CD14-positive monocyte (primary cell): Measurements from ENCODE around the gene NDST4. TPM values are rescaled to one million over a fixed set of nuclear protein-coding genes. Genes with fewer than 3 reads are reported as not detected.

ENCODE experiments used
- DNase-seq, 3 donors: peaks; one replicate each; pipeline ENCODE4 v3.0.0-alpha.2; 2011 to 2022
- H2AFZ ChIP-seq: 2 replicates; pipeline ENCODE4 v1.6.0; 2012; ENCODE audit warnings: mild to moderate bottlenecking, low read depth, low read length, inconsistent platforms; ENCODE audit not compliant: insufficient read depth, poor library complexity, severe bottlenecking
- H3K27ac ChIP-seq, 2 donors: 1 replicate in 1 of 2; 2 replicates in 1 of 2; pipeline ENCODE4 v1.5.1; 2012 to 2013; ENCODE audit warnings: low read length in 2 of 2, control low read depth in 1 of 2, inconsistent platforms in 1 of 2, low read depth in 1 of 2, mild to moderate bottlenecking in 1 of 2
- H3K27me3 ChIP-seq, 2 donors: one replicate each; pipeline versions ENCODE4 v1.6.0 to v1.6.1; 2011 to 2013; ENCODE audit warnings: low read length in 2 of 2; ENCODE audit not compliant: control insufficient read depth in 2 of 2, insufficient read depth in 2 of 2
- H3K36me3 ChIP-seq, 2 donors: replicated peaks in 1 of 2; 1 replicate in 1 of 2; 2 replicates in 1 of 2; pipeline versions ENCODE4 v1.5.1 to v1.6.1; 2012 to 2013; ENCODE audit warnings: low read length in 2 of 2, control low read depth in 1 of 2, inconsistent platforms in 1 of 2, mild to moderate bottlenecking in 1 of 2; ENCODE audit not compliant: insufficient read depth in 2 of 2, control insufficient read depth in 1 of 2
- H3K4me1 ChIP-seq, 2 donors: 1 replicate in 1 of 2; 2 replicates in 1 of 2; pipeline versions ENCODE4 v1.5.1 to v1.6.1; 2012 to 2013; ENCODE audit warnings: low read length in 2 of 2, control low read depth in 1 of 2, inconsistent platforms in 1 of 2, mild to moderate bottlenecking in 1 of 2, moderate library complexity in 1 of 2; ENCODE audit not compliant: insufficient read depth in 2 of 2, control insufficient read depth in 1 of 2
- H3K4me2 ChIP-seq: replicated peaks from 2 replicates; pipeline ENCODE3; 2012; ENCODE audit warnings: low read length, moderate library complexity, mild to moderate bottlenecking; ENCODE audit not compliant: poor library complexity, severe bottlenecking; ENCODE audit errors: extremely low read depth
- H3K4me3 ChIP-seq, 3 experiments: fragments of 200-600 bp in 1 of 3; sonication (generic) in 1 of 3; replicated peaks in 1 of 3; 1 replicate in 2 of 3; 2 replicates in 1 of 3; pipeline ENCODE4 v1.5.1; 2011 to 2013; ENCODE audit warnings: low read length in 3 of 3, mild to moderate bottlenecking in 3 of 3, control low read depth in 2 of 3, low read depth in 2 of 3, inconsistent platforms in 1 of 3, moderate library complexity in 1 of 3
- H3K79me2 ChIP-seq: 2 replicates; pipeline ENCODE4 v1.6.0; 2012; ENCODE audit warnings: mild to moderate bottlenecking, control low read depth, inconsistent platforms, low read length, moderate library complexity; ENCODE audit not compliant: insufficient read depth
- H3K9ac ChIP-seq: 2 replicates; pipeline ENCODE4 v1.6.0; 2017; ENCODE audit warnings: low read length, mild to moderate bottlenecking; ENCODE audit not compliant: insufficient read depth, poor library complexity, severe bottlenecking
- H3K9me3 ChIP-seq, 2 donors: replicated peaks in 1 of 2; 1 replicate in 1 of 2; 2 replicates in 1 of 2; pipeline versions ENCODE4 v1.5.1 to v1.6.1; 2012 to 2013; ENCODE audit warnings: low read length in 2 of 2, control low read depth in 1 of 2; ENCODE audit not compliant: control insufficient read depth in 1 of 2, insufficient read depth in 1 of 2
- H4K20me1 ChIP-seq: 2 replicates; pipeline ENCODE4 v1.6.0; 2012; ENCODE audit warnings: mild to moderate bottlenecking, low read length, control low read depth, moderate library complexity; ENCODE audit not compliant: insufficient read depth
- H3K27ac Mint-ChIP-seq, 7 donors: one replicate each; pipeline ENCODE4 v1.8.0; 2020; ENCODE audit warnings: mild to moderate bottlenecking in 7 of 7, mixed read lengths in 7 of 7, moderate library complexity in 6 of 7, inconsistent platforms in 2 of 7
- H3K27me3 Mint-ChIP-seq, 3 donors: one replicate each; pipeline ENCODE4 v1.8.0; 2021 to 2022; ENCODE audit warnings: low read depth in 3 of 3, mild to moderate bottlenecking in 3 of 3, mixed read lengths in 3 of 3, moderate library complexity in 3 of 3, inconsistent platforms in 1 of 3
- H3K36me3 Mint-ChIP-seq, 2 donors: one replicate each; pipeline ENCODE4 v1.8.0; 2020; ENCODE audit warnings: mixed read lengths in 2 of 2, inconsistent platforms in 1 of 2, mild to moderate bottlenecking in 1 of 2
- H3K4me1 Mint-ChIP-seq: one replicate; pipeline ENCODE4 v1.8.0; 2020; ENCODE audit warnings: mild to moderate bottlenecking, mixed read lengths
- H3K4me3 Mint-ChIP-seq, 2 donors: one replicate each; pipeline ENCODE4 v1.8.0; 2020; ENCODE audit warnings: mild to moderate bottlenecking in 2 of 2, mixed read lengths in 2 of 2, moderate library complexity in 1 of 2
- H3K9me3 Mint-ChIP-seq, 7 donors: one replicate each; pipeline ENCODE4 v1.8.0; 2020 to 2022; ENCODE audit warnings: mixed read lengths in 7 of 7, mild to moderate bottlenecking in 6 of 7, moderate library complexity in 6 of 7, inconsistent platforms in 2 of 7
- WGBS: methylation state at CpG from one replicate; pipeline ENCODE4 v1.1.5; 2013; ENCODE audit warnings: missing lambda C conversion rate; ENCODE audit not compliant: insufficient coverage; 5-methylcytosine and 5-hydroxymethylcytosine counted together
- intact Hi-C, 2 donors: fragments of 100-400 bp; cut with micrococcal nuclease; formaldehyde crosslinking; loops; one replicate each; pipeline versions ENCODE4 v1.15.0 to v1.15.1; 2023
- polyA plus RNA-seq, 3 donors: library from polyadenylated mRNA; depleted of rRNA in 1 of 3; unstranded in 2 of 3; stranded (reverse) in 1 of 3; fragments of 300-500 nt in 2 of 3; fragments of >200 nt in 1 of 3; fragmentation: Illumina TruSeq in 2 of 3; gene quantifications; 1 replicate in 2 of 3; 2 replicates in 1 of 3; pipeline ENCODE4 v1.2.3, GENCODE V29; 2012 to 2021
- TF ChIP-seq, protein P1 (sequence below): fragments of 200-600 bp; IDR thresholded peaks from one replicate; pipeline ENCODE4 v1.8.0; 2022; ENCODE audit warnings: antibody characterized with exemption, mild to moderate bottlenecking

Gene NDST4
- polyA plus RNA-seq, 3 donors: not detected

DNA sequence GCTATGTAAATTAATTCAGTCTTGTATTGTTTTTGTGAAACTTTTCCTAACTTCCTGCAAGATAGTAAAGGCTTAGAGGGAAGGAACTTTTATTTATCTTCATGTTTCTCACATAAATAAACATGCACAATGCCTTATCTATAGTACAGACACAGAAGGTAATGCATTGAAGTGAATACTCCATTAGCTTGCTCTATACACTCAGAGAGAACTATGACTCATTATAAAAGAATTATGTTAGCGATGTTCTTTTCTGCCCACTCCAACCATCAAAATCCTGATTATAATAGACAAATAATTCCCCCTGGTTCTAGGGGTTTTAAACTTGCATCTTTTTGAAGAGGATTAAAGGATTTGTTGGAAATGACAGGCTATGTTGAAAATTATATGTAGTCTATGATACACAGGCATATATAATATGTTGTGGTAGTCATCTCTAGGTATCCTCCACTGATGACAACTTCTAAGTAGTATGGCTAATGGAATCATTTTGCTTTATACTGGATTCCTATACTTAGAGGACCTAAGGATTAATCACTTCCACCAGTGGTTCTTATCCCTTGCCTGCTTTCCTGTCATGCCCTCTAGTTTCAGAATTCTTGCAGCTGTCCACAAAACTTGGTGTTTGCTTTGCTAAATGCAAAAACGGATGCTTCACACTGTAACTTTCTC, 115.7 kb downstream of the NDST4 start:
- Mint-ChIP-seq H3K4me3 (no peak overlapping the region), H3K27ac (no peak overlapping the region), H3K9me3 (peaks cover 0 to 3% (median 0%) of the 10 kb centered on the region in 7 donors), H3K27me3 (no peaks in the 10 kb centered on the region), H3K36me3 (no peaks in the 10 kb centered on the region), H3K4me1 (no peaks in the 10 kb centered on the region)
- Histone ChIP-seq H3K4me2 (no peak overlapping the region), H3K9me3 (no peaks in the 10 kb centered on the region), H3K4me3 (no peak overlapping the region), H3K4me1 (no peaks in the 10 kb centered on the region), H4K20me1 (no peaks in the 10 kb centered on the region), H2AFZ (no peak overlapping the region), H3K36me3 (no peaks in the 10 kb centered on the region), H3K79me2 (no peaks in the 10 kb centered on the region), H3K27ac (no peak overlapping the region), H3K9ac (no peak overlapping the region), H3K27me3 (no peaks in the 10 kb centered on the region)
- no CpG with 5 or more reads among the region's 2 CpGs for WGBS
- intact Hi-C loops: no loop called here
- no peak for DNase-seq
- TF ChIP-seq, protein P1, sequence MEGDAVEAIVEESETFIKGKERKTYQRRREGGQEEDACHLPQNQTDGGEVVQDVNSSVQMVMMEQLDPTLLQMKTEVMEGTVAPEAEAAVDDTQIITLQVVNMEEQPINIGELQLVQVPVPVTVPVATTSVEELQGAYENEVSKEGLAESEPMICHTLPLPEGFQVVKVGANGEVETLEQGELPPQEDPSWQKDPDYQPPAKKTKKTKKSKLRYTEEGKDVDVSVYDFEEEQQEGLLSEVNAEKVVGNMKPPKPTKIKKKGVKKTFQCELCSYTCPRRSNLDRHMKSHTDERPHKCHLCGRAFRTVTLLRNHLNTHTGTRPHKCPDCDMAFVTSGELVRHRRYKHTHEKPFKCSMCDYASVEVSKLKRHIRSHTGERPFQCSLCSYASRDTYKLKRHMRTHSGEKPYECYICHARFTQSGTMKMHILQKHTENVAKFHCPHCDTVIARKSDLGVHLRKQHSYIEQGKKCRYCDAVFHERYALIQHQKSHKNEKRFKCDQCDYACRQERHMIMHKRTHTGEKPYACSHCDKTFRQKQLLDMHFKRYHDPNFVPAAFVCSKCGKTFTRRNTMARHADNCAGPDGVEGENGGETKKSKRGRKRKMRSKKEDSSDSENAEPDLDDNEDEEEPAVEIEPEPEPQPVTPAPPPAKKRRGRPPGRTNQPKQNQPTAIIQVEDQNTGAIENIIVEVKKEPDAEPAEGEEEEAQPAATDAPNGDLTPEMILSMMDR: no peak

DNA sequence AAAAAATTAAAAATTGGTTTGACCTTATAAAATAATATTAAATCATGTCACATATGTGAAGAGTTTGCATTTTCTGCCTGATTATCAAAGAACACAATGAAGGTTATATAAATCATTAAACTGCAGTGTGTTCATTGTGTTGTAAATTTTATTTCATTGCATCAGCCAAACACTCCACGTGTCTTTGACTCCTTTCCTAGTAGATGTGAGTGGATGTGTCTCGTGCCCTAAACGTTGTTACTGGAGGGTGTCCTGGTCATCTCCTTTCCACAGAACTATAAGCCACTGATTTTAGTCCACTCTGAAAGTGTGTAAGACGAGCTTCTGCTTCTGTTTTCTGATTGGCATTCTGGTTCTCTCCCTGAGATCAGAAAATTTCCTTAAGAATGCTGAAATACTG, 127.3 kb downstream of the NDST4 start:
- Histone ChIP-seq H3K79me2 (no peaks in the 10 kb centered on the region), H3K4me3 (no peak overlapping the region), H3K9me3 (peaks cover 0 to 8% of the 10 kb centered on the region in 2 donors), H3K36me3 (no peaks in the 10 kb centered on the region), H4K20me1 (no peaks in the 10 kb centered on the region), H3K4me2 (no peak overlapping the region), H3K4me1 (no peaks in the 10 kb centered on the region), H3K9ac (no peak overlapping the region), H2AFZ (no peak overlapping the region), H3K27ac (no peak overlapping the region), H3K27me3 (no peaks in the 10 kb centered on the region)
- H3K36me3 Mint-ChIP-seq: no peaks in the 10 kb centered on the region
- no peak overlapping the region for H3K4me3 Mint-ChIP-seq
- intact Hi-C loops: no loop called here
- no peak for DNase-seq
- TF ChIP-seq, protein P1: no peak
- WGBS: 100% methylated on average over 1 of the region's 4 CpGs
- H3K27me3 Mint-ChIP-seq: peaks cover 0 to 2% (median 0%) of the 10 kb centered on the region in 3 donors
- H3K9me3 Mint-ChIP-seq: peaks cover 0 to 19% (median 4%) of the 10 kb centered on the region in 7 donors
- H3K4me1 Mint-ChIP-seq: no peaks in the 10 kb centered on the region
- H3K27ac Mint-ChIP-seq: no peak overlapping the region
